ENCODE data around the gene CIAO1.
A peak's percentile ranks its signal among the peaks of the same experiment; 100 is the strongest.

CIAO1 gene

GRCh38 chr2:96259497-96259921 is 6.5 kb upstream of the CIAO1 start:
- H3K9me3 Mint-ChIP-seq: no peaks in the 10 kb centered on the region
- H3K27ac Mint-ChIP-seq: peak overlapping the region; percentile 71 to 92 (median 89)
- peaks cover 14% of the 10 kb centered on the region for H3K36me3 Mint-ChIP-seq (ENCODE audit: low read depth)
- H3K4me1 Mint-ChIP-seq: peaks cover 45% of the 10 kb centered on the region
- no peak overlapping the region for H3K4me3 Mint-ChIP-seq
- TF ChIP-seq CTCF (IDR thresholded peaks at IDR 0.05; ENCODE audit: unreplicated experiment in 3 of 3): no peak
- H3K27me3 Mint-ChIP-seq (ENCODE audit: low read depth): no peaks in the 10 kb centered on the region

GRCh38 chr2:96260387-96261260 is 5.4 kb upstream of the CIAO1 start:
- Mint-ChIP-seq H3K27me3 (ENCODE audit: low read depth) (no peaks in the 10 kb centered on the region), H3K9me3 (no peaks in the 10 kb centered on the region), H3K27ac (peak overlapping the region; percentile 40 to 92 (median 89)), H3K36me3 (ENCODE audit: low read depth) (peaks cover 9% of the 10 kb centered on the region), H3K4me1 (peaks cover 49% of the 10 kb centered on the region), H3K4me3 (peak overlapping the region in 2 of 3 experiments; percentile 7 to 57)
- peak in 2 of 3 experiments; percentile 17 to 30 for TF ChIP-seq CTCF (IDR thresholded peaks at IDR 0.05; ENCODE audit: unreplicated experiment in 3 of 3)

- no peak overlapping the region for H3K27ac Mint-ChIP-seq
- peaks cover 52% of the 10 kb centered on the region for H3K4me1 Mint-ChIP-seq
- H3K27me3 Mint-ChIP-seq (ENCODE audit: low read depth): no peaks in the 10 kb centered on the region
- peaks cover 11% of the 10 kb centered on the region for H3K36me3 Mint-ChIP-seq (ENCODE audit: low read depth)
- no peak for TF ChIP-seq CTCF (IDR thresholded peaks at IDR 0.05; ENCODE audit: unreplicated experiment in 3 of 3)
- no peaks in the 10 kb centered on the region for H3K9me3 Mint-ChIP-seq
- no peak overlapping the region for H3K4me3 Mint-ChIP-seq
Observed at GRCh38 chr2:96261328-96262003, 4.6 kb upstream of the CIAO1 start.

GRCh38 chr2:96262306-96262705 is 3.7 kb upstream of the CIAO1 start:
- Mint-ChIP-seq H3K4me1 (peaks cover 50% of the 10 kb centered on the region), H3K27me3 (ENCODE audit: low read depth) (no peaks in the 10 kb centered on the region), H3K9me3 (no peaks in the 10 kb centered on the region), H3K4me3 (peak overlapping the region; percentile 44 to 65 (median 46)), H3K36me3 (ENCODE audit: low read depth) (peaks cover 10% of the 10 kb centered on the region), H3K27ac (no peak overlapping the region)
- no peak for TF ChIP-seq CTCF (IDR thresholded peaks at IDR 0.05; ENCODE audit: unreplicated experiment in 3 of 3)

- TF ChIP-seq CTCF (IDR thresholded peaks at IDR 0.05; ENCODE audit: unreplicated experiment in 3 of 3): no peak
- peak overlapping the region in 2 of 3 experiments; percentile 54 to 60 for H3K27ac Mint-ChIP-seq
- H3K36me3 Mint-ChIP-seq (ENCODE audit: low read depth): peaks cover 23% of the 10 kb centered on the region
- H3K9me3 Mint-ChIP-seq: no peaks in the 10 kb centered on the region
- H3K27me3 Mint-ChIP-seq (ENCODE audit: low read depth): no peaks in the 10 kb centered on the region
- peak overlapping the region; percentile 78 to 92 (median 84) for H3K4me3 Mint-ChIP-seq
- peaks cover 40% of the 10 kb centered on the region for H3K4me1 Mint-ChIP-seq
Observed at GRCh38 chr2:96264086-96264485, 1.9 kb upstream of the CIAO1 start.

Data from nephron (organoid).